NCI-H1436 (cell line): Measurements from ENCODE around the gene SYNJ2.

Experiments used
- DNase-seq: peaks from one replicate; lab custom pipeline; 2025; lab: John Stamatoyannopoulos, UW

SYNJ2 gene

GRCh38 chr6:158142789-158143188 lies 161.1 kb downstream of the SYNJ2 start:
- no peak for DNase-seq

DNA sequence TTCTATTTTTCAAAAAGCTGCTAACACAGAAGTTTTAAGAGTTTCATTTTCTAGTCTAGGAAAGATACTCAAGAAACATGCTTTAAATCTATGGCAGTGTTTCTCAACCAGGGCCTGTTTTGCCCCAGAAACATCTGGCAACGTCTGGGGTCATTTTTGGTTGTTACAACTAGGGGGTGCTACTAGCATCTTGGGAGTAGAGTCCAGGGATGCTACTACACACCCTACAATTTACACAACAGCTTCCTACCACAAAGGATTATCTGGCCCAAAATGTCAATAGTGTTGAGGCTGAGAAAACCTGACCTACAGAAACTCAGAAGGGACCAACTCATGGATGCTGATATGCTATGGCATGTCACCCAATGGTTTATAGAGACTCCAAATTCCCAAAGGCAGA lies 162.0 kb downstream of the SYNJ2 start:
- DNase-seq, result no peak
